Natural killer cell (primary cell): ENCODE measurements around the gene PEX14. TPM values are rescaled to one million over a fixed set of nuclear protein-coding genes. Genes with fewer than 3 reads are reported as not detected.

Experiments
- ATAC-seq, 3 donors: fragments of 150-1000 bp in 2 of 3; fragments of 200-7000 bp in 1 of 3; cut with Tn5 transposase; 1 replicate in 1 of 3; 2 replicates in 2 of 3; pipeline ENCODE4 v1.10.0; 2021; ENCODE audit warnings: mild to moderate bottlenecking in 2 of 3, moderate library complexity in 2 of 3
- DNase-seq, 2 donors: peaks; one replicate each; pipeline versions ENCODE4 v3.0.0 to v3.0.0-alpha.2; 2013 to 2021; ENCODE audit warnings: mixed read lengths in 1 of 2
- H3K27ac ChIP-seq: one replicate; pipeline ENCODE4 v1.5.1; 2013; ENCODE audit warnings: mild to moderate bottlenecking, low read length
- H3K27me3 ChIP-seq: one replicate; pipeline ENCODE4 v1.6.1; 2013; ENCODE audit warnings: low read length; ENCODE audit not compliant: control insufficient read depth, insufficient read depth
- H3K36me3 ChIP-seq: one replicate; pipeline ENCODE4 v1.6.1; 2013; ENCODE audit warnings: low read length; ENCODE audit not compliant: control insufficient read depth, insufficient read depth
- H3K4me1 ChIP-seq: one replicate; pipeline ENCODE4 v1.6.1; 2013; ENCODE audit warnings: low read length; ENCODE audit not compliant: control insufficient read depth, insufficient read depth
- H3K4me3 ChIP-seq: one replicate; pipeline ENCODE4 v1.5.1; 2013; ENCODE audit warnings: low read length
- H3K9me3 ChIP-seq: one replicate; pipeline ENCODE4 v1.6.1; 2013; ENCODE audit warnings: low read length; ENCODE audit not compliant: control insufficient read depth, insufficient read depth
- H3K27ac Mint-ChIP-seq, 2 donors: one replicate each; pipeline ENCODE4 v1.8.0; 2022; ENCODE audit warnings: mild to moderate bottlenecking in 2 of 2, mixed read lengths in 2 of 2, moderate library complexity in 1 of 2
- H3K27me3 Mint-ChIP-seq, 2 donors: one replicate each; pipeline ENCODE4 v1.8.0; 2022; ENCODE audit warnings: low read depth in 2 of 2, mixed read lengths in 2 of 2
- H3K36me3 Mint-ChIP-seq: one replicate; pipeline ENCODE4 v1.8.0; 2022; ENCODE audit warnings: mixed read lengths
- H3K4me1 Mint-ChIP-seq, 2 donors: one replicate each; pipeline ENCODE4 v1.8.0; 2022; ENCODE audit warnings: mixed read lengths in 2 of 2
- H3K4me3 Mint-ChIP-seq: one replicate; pipeline ENCODE4 v1.8.0; 2022; ENCODE audit warnings: mild to moderate bottlenecking, moderate library complexity, mixed read lengths
- H3K9me3 Mint-ChIP-seq, 2 donors: one replicate each; pipeline ENCODE4 v1.8.0; 2022; ENCODE audit warnings: mixed read lengths in 2 of 2
- WGBS: methylation state at CpG from one replicate; pipeline ENCODE4 v1.1.7; 2013; ENCODE audit warnings: missing lambda C conversion rate; ENCODE audit not compliant: insufficient coverage; 5-methylcytosine and 5-hydroxymethylcytosine counted together
- intact Hi-C: fragments of 100-400 bp; cut with micrococcal nuclease; formaldehyde crosslinking; loops from one replicate; pipeline ENCODE4 v1.14.2; 2022
- total RNA-seq, 4 donors: library from RNA; stranded (reverse); fragments of 120-200 nt in 1 of 4; gene quantifications; one replicate each; pipeline versions ENCODE4 v1.2.3 to v1.2.4, GENCODE V29; 2013 to 2022
- TF ChIP-seq, protein P1 (sequence below): fragments of 200-600 bp; IDR thresholded peaks from one replicate; pipeline ENCODE4 v1.8.0; 2022; ENCODE audit warnings: antibody characterized with exemption

PEX14 gene
- total RNA-seq, 3 donors from 2014 or later (not counting 1 experiment from before 2014, with no cell fraction given), result 21.4 to 27.3 (median 24.1) TPM

DNA sequence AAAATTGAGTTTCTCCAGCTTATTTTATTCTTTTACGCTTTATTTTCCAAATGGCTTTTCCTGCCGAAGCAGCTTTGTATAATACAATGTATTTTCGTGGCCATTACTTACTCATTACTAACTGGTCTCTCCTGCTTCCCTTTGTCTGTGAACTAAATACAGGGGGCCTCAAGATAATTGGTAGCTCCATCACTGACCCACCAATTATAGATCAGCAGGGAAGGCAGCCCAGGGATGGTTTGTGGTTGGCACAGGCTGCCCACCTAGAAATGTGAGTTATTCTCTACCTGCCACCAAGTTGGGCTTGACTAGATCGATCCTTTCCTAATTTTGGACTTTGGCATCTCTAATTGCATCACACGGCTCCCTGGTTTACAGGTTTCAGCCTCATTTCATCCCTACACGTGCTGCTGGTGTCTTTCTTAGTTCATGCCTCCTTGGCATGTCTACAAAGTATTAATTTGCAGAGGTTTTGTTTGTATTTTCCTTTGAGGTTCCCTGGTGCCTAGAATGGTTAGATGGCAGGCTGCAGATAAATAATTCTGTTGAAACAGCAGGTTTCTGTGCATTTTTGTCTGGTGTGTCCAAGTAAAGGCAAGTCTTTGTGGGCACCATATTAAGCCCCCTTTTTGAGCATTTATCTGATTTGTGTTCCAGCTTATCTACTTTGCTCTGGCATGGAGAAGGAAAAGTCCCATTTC lies 35.2 kb downstream of the PEX14 start:
- H3K27ac Mint-ChIP-seq, result peak overlapping the region; percentile 93 to 96
- H3K4me1 ChIP-seq, result peaks cover 49% of the 10 kb centered on the region
- H3K27me3 Mint-ChIP-seq, result no peaks in the 10 kb centered on the region
- TF ChIP-seq, protein P1, sequence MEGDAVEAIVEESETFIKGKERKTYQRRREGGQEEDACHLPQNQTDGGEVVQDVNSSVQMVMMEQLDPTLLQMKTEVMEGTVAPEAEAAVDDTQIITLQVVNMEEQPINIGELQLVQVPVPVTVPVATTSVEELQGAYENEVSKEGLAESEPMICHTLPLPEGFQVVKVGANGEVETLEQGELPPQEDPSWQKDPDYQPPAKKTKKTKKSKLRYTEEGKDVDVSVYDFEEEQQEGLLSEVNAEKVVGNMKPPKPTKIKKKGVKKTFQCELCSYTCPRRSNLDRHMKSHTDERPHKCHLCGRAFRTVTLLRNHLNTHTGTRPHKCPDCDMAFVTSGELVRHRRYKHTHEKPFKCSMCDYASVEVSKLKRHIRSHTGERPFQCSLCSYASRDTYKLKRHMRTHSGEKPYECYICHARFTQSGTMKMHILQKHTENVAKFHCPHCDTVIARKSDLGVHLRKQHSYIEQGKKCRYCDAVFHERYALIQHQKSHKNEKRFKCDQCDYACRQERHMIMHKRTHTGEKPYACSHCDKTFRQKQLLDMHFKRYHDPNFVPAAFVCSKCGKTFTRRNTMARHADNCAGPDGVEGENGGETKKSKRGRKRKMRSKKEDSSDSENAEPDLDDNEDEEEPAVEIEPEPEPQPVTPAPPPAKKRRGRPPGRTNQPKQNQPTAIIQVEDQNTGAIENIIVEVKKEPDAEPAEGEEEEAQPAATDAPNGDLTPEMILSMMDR, result no peak
- no peaks in the 10 kb centered on the region for H3K36me3 Mint-ChIP-seq
- H3K27ac ChIP-seq, result peak overlapping the region; percentile 87
- no peak for DNase-seq
- H3K9me3 Mint-ChIP-seq, result no peaks in the 10 kb centered on the region
- peak overlapping the region; percentile 83 for H3K4me3 Mint-ChIP-seq
- peaks cover 63 to 67% of the 10 kb centered on the region in 2 donors for H3K4me1 Mint-ChIP-seq
- 82% methylated on average over 6 of the region's 6 CpGs for WGBS
- no peak for ATAC-seq
- no peaks in the 10 kb centered on the region for H3K36me3 ChIP-seq
- H3K4me3 ChIP-seq, result no peak overlapping the region
- H3K9me3 ChIP-seq, result no peaks in the 10 kb centered on the region
- H3K27me3 ChIP-seq, result no peaks in the 10 kb centered on the region
- intact Hi-C loops, result loop anchor here (2.0 to 5.0 kb wide), 2 partner anchors 15 to 182 kb away; no protein-coding TSS in a partner anchor

DNA sequence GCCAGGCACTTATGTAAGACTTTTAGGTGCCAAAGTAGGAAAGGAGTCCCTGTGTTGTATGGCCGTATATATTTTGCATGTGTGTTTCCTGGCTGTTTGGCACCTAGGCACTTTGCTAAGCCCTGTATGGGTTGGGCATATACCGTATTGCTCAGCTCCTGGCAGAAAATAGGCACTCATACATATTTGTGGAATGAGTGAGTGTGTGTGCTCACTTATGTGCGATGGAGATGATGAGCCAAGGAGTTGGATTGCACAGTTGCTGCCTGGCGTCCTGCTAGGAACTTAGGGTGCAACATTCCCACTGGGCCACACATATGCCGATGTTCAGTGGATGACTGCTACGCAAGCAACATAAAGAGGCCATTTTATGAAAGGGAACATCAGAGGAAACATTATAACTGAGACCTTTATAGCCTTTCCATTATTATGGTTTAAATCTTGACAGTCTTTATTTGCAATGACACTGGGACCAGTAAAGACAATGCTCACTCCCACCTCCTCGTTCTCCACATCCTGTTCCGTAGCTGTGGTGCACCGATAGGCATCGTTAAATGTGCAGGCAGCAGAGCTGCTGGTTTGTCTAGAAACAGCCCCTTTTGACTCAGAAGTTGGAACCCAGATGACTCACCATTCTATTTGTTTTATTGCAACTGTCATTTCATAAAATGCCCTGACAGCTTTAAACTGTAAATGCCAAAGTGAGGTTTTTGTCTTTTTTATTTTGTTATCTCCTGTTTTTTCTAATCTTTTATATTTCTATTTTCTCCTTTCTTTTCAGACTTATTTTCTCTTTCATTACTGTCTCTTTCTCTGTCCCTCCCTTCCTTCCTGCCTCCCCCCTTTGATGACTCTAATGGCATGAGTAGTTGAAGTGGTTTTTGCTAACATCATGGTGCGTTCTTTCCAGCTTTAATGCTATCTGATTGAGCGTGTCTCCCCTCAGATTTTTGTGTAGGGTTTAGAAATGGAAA lies 36.1 kb downstream of the PEX14 start:
- H3K27ac Mint-ChIP-seq, result peak overlapping the region; percentile 93 to 96
- intact Hi-C loops, result loop anchor here (1.0 to 5.0 kb wide), 3 partner anchors 14 to 181 kb away; no protein-coding TSS in a partner anchor
- Histone ChIP-seq H3K4me1 (peaks cover 56% of the 10 kb centered on the region), H3K27ac (peak overlapping the region; percentile 87), H3K4me3 (no peak overlapping the region), H3K27me3 (no peaks in the 10 kb centered on the region), H3K9me3 (no peaks in the 10 kb centered on the region), H3K36me3 (no peaks in the 10 kb centered on the region)
- no peaks in the 10 kb centered on the region for H3K9me3 Mint-ChIP-seq
- no peaks in the 10 kb centered on the region for H3K27me3 Mint-ChIP-seq
- DNase-seq, result peak; percentile 71 to 86
- no peaks in the 10 kb centered on the region for H3K36me3 Mint-ChIP-seq
- TF ChIP-seq, protein P1, result no peak
- WGBS, result 15% methylated on average over 12 of the region's 12 CpGs
- ATAC-seq, result peak; percentile 81 to 92 (median 92)
- H3K4me1 Mint-ChIP-seq, result peaks cover 68 to 72% of the 10 kb centered on the region in 2 donors
- peak overlapping the region; percentile 83 for H3K4me3 Mint-ChIP-seq

GRCh38 chr1:10511494-10511885 lies 36.7 kb downstream of the PEX14 start:
- no peaks in the 10 kb centered on the region for H3K27me3 Mint-ChIP-seq
- H3K9me3 ChIP-seq, result no peaks in the 10 kb centered on the region
- TF ChIP-seq, protein P1, result no peak
- peak overlapping the region; percentile 83 for H3K4me3 Mint-ChIP-seq
- peak overlapping the region; percentile 87 for H3K27ac ChIP-seq
- no peaks in the 10 kb centered on the region for H3K36me3 Mint-ChIP-seq
- H3K27ac Mint-ChIP-seq, result peak overlapping the region; percentile 93 to 96
- intact Hi-C loops, result loop anchor here (1.0 to 5.0 kb wide), 3 partner anchors 14 to 181 kb away; no protein-coding TSS in a partner anchor
- peaks cover 57% of the 10 kb centered on the region for H3K4me1 ChIP-seq
- H3K27me3 ChIP-seq, result no peaks in the 10 kb centered on the region
- H3K4me1 Mint-ChIP-seq, result peaks cover 73 to 77% of the 10 kb centered on the region in 2 donors
- 20% methylated on average over 3 of the region's 3 CpGs for WGBS
- DNase-seq (no peak), ATAC-seq (no peak)
- no peaks in the 10 kb centered on the region for H3K36me3 ChIP-seq
- no peak overlapping the region for H3K4me3 ChIP-seq
- no peaks in the 10 kb centered on the region for H3K9me3 Mint-ChIP-seq
